Astrocyte (in vitro differentiated cells and primary cell): ENCODE data around the gene PLCXD3.
"Not testable (repeated sequence)": the region's sequence is repeated elsewhere in the genome, so short reads cannot be mapped to it uniquely, and the experiment has no call there.

Source experiments
- EZH2 ChIP-seq: IDR thresholded peaks from 2 replicates; pipeline ENCODE4 v1.6.1; 2012; ENCODE audit warnings: mild to moderate bottlenecking, low read length, inconsistent platforms; ENCODE audit not compliant: insufficient read depth
- TF ChIP-seq, protein P1 (sequence below): IDR thresholded peaks from 2 replicates; pipeline ENCODE4 v1.5.1; 2011; ENCODE audit warnings: low read depth, mild to moderate bottlenecking, inconsistent platforms, low read length, moderate library complexity; ENCODE audit not compliant: insufficient read depth

DNA sequence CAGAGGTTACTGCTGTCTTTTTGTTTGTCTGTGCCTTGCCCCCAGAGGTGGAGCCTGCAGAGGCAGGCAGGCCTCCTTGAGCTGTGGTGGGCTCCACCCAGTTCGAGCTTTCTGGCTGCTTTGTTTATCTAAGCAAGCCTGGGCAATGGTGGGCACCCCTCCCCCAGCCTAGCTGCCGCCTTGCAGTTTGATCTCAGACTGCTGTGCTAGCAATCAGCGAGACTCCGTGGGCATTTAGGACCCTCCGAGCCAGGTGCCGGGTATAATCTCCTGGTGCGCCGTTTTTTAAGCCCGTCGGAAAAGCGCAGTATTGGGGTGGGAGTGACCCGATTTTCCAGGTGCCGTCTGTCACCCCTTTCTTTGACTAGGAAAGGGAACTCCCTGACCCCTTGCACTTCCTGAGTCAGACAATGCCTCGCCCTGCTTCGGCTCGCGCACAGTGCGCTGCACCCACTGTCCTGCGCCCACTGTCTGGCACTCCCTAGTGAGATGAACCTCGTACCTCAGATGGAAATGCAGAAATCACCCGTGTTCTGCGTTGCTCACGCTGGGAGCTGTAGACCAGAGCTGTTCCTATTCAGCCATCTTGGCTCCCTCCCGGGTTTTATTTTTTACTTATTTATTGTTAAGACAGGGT, 16.8 kb downstream of the PLCXD3 start:
- TF ChIP-seq, protein P1, sequence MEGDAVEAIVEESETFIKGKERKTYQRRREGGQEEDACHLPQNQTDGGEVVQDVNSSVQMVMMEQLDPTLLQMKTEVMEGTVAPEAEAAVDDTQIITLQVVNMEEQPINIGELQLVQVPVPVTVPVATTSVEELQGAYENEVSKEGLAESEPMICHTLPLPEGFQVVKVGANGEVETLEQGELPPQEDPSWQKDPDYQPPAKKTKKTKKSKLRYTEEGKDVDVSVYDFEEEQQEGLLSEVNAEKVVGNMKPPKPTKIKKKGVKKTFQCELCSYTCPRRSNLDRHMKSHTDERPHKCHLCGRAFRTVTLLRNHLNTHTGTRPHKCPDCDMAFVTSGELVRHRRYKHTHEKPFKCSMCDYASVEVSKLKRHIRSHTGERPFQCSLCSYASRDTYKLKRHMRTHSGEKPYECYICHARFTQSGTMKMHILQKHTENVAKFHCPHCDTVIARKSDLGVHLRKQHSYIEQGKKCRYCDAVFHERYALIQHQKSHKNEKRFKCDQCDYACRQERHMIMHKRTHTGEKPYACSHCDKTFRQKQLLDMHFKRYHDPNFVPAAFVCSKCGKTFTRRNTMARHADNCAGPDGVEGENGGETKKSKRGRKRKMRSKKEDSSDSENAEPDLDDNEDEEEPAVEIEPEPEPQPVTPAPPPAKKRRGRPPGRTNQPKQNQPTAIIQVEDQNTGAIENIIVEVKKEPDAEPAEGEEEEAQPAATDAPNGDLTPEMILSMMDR: not testable (repeated sequence)
- not testable (repeated sequence) for TF ChIP-seq EZH2
